ENCODE data around the gene TCN2.
"Not testable (repeated sequence)": the region's sequence is repeated elsewhere in the genome, so short reads cannot be mapped to it uniquely, and the experiment has no call there.

GRCh38 chr22:30592360-30592713 lies 14.6 kb upstream of the TCN2 start:
- TF ChIP-seq CTCF (conservative IDR thresholded peaks at IDR 0.05 in 1 of 2, IDR thresholded peaks at IDR 0.05 in 1 of 2; ENCODE audit: low read depth in 1 of 2, low read length in 2 of 2); EZH2 (IDR thresholded peaks at IDR 0.05; ENCODE audit: low read length, missing control alignments): not testable (repeated sequence)
